ENCODE measurements around the gene PPAT.

PPAT gene

GRCh38 chr4:56389558-56389957 is 45.9 kb downstream of the PPAT start:
- Histone ChIP-seq H4K8ac (ENCODE audit: low read depth, low read length) (no peak overlapping the region), H3K79me2 (ENCODE audit: control insufficient read depth, insufficient read depth, low read length) (no peaks in the 10 kb centered on the region), H3K27ac (ENCODE audit: low read depth, low read length) (no peak overlapping the region), H3K79me1 (ENCODE audit: low read length) (no peaks in the 10 kb centered on the region), H2BK5ac (ENCODE audit: low read length) (no peak overlapping the region), H3K36me3 (ENCODE audit: control insufficient read depth, insufficient read depth, low read length) (no peaks in the 10 kb centered on the region), H3K4me2 (ENCODE audit: low read length) (no peak overlapping the region), H2BK15ac (replicated peaks; ENCODE audit: low read depth) (no peak overlapping the region), H3K9ac (ENCODE audit: low read length) (no peak overlapping the region), H3K4ac (ENCODE audit: low read depth, low read length) (no peak overlapping the region), H3K23ac (ENCODE audit: low read length) (no peak overlapping the region), H3K4me3 (ENCODE audit: low read length) (no peak overlapping the region), H3K18ac (ENCODE audit: low read length) (no peak overlapping the region), H3K27me3 (ENCODE audit: insufficient read depth, low read length, poor library complexity) (no peaks in the 10 kb centered on the region), H3K4me1 (ENCODE audit: control insufficient read depth, low read depth, low read length) (peaks cover 2% of the 10 kb centered on the region), H4K5ac (ENCODE audit: low read length) (no peak overlapping the region), H3K56ac (ENCODE audit: low read length) (no peak overlapping the region), H2AK5ac (ENCODE audit: low read length) (no peak overlapping the region), H2BK120ac (ENCODE audit: low read depth, low read length) (no peak overlapping the region)
- no CpG with 5 or more reads among the region's 1 CpG for WGBS (ENCODE audit: extremely low coverage, insufficient coverage, low lambda C conversion rate)
- peak; percentile 50 for DNase-seq

DNA sequence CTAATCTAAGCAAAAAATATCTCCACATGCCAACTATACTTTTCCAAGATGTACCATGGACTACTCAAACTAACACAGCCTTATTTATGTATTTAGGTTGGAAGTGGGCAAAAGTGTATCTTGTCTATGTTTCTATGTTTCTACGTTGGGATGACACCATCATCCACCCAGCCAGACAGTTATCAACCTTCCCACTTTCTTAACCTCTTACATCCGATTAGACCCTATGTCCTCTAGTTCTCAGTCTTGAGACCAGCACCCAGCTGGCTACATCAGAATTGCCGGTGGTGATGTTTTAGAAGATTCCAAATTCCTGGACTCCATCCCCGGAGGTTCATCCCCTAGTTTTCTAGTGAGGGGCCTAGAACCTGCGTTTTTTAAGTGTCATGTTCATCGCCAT is 47.1 kb downstream of the PPAT start:
- Histone ChIP-seq H3K4me2 (ENCODE audit: low read length) (peak overlapping the region; percentile 8), H2BK5ac (ENCODE audit: low read length) (no peak overlapping the region), H2AK5ac (ENCODE audit: low read length) (no peak overlapping the region), H3K56ac (ENCODE audit: low read length) (no peak overlapping the region), H2BK15ac (replicated peaks; ENCODE audit: low read depth) (no peak overlapping the region), H3K9ac (ENCODE audit: low read length) (peak overlapping the region; percentile 71), H4K5ac (ENCODE audit: low read length) (no peak overlapping the region), H3K79me2 (ENCODE audit: control insufficient read depth, insufficient read depth, low read length) (no peaks in the 10 kb centered on the region), H4K8ac (ENCODE audit: low read depth, low read length) (no peak overlapping the region), H3K18ac (ENCODE audit: low read length) (no peak overlapping the region), H3K79me1 (ENCODE audit: low read length) (no peaks in the 10 kb centered on the region), H3K4me1 (ENCODE audit: control insufficient read depth, low read depth, low read length) (peaks cover 2% of the 10 kb centered on the region), H3K23ac (ENCODE audit: low read length) (no peak overlapping the region), H3K4ac (ENCODE audit: low read depth, low read length) (no peak overlapping the region), H3K4me3 (ENCODE audit: low read length) (no peak overlapping the region), H3K27me3 (ENCODE audit: insufficient read depth, low read length, poor library complexity) (no peaks in the 10 kb centered on the region), H2BK120ac (ENCODE audit: low read depth, low read length) (no peak overlapping the region), H3K36me3 (ENCODE audit: control insufficient read depth, insufficient read depth, low read length) (no peaks in the 10 kb centered on the region), H3K27ac (ENCODE audit: low read depth, low read length) (no peak overlapping the region)
- no CpG with 5 or more reads among the region's 6 CpGs for WGBS (ENCODE audit: extremely low coverage, insufficient coverage, low lambda C conversion rate)
- DNase-seq: no peak

DNA sequence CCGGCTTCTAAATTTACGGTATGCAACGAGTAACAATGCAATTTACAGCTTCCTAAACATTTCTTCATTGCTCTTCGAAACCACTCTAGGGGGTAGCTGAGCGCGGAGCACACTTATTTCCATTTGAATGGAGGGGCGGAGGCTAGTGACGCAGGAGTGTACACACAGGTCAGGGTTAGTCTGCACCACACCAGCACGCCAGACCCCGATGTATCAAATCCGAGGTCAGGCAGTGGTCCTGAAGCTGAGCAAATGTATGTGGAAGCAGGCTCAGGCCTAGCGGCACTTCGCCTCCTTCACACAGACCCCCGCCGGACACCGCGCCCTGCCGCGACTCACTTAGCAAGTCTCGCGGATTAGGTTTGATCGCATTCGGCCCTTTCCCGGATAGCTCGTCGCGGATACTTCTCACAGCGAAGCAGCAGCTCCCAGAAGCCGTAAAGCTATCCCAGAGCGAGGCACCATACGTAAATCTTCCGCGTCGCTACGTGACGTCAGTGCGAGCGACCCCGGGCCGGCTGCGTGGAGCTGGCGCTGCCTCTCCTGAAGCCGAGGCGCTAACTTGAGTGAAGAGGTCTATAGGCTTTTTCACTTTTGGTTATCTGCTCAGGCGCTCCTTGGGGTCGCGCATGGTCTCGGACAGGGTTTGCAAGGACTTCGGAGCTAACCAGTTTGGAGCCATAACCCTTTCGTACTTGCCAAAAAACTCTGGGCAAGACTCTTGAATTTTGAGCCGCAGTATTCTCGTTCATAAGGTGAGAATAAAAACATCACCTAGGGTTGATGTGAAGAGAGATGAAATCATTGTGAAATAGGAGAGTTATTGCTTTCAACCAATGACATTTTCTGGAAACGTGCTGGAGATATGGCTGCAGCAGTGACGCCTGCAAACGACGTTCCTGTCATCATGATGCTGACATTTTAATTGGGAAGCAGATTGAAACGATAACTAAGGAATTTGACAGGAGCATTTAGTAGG is 48.1 kb downstream of the PPAT start, which contains the start of gene AASDH:
AASDH (minus strand) TSS at position 469 of the 979 bp plus-strand sequence. CDS start 3,192 bp downstream, outside the sequence.
- H3K4me2 ChIP-seq (ENCODE audit: low read length): peak within 1 kb of the TSS; percentile 63
- WGBS (ENCODE audit: extremely low coverage, insufficient coverage, low lambda C conversion rate): no CpG with 5 or more reads among the region's 57 CpGs

DNA sequence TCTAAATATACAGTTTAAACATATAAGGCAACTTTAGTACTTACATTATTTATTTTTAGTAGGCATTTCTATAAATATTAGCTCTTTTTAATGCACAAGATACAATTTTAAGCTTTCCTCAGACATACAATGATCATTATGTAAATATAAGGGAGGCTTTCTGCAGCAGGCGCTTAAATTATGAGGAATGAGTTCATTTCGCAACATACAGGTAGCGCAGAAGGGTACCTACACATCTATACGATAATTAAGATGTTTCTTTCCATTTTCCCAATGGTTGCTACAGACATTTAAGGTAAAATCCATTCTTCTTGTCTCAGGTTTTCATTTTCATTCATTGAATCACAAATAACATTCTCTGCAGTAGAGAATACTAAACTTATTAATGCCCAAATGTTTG is 49.3 kb downstream of the PPAT start:
- Histone ChIP-seq H2BK15ac (replicated peaks; ENCODE audit: low read depth) (no peak overlapping the region), H3K27me3 (ENCODE audit: insufficient read depth, low read length, poor library complexity) (no peaks in the 10 kb centered on the region), H2BK5ac (ENCODE audit: low read length) (no peak overlapping the region), H4K5ac (ENCODE audit: low read length) (no peak overlapping the region), H3K4me3 (ENCODE audit: low read length) (no peak overlapping the region), H3K79me2 (ENCODE audit: control insufficient read depth, insufficient read depth, low read length) (no peaks in the 10 kb centered on the region), H3K4me2 (ENCODE audit: low read length) (no peak overlapping the region), H2AK5ac (ENCODE audit: low read length) (no peak overlapping the region), H3K36me3 (ENCODE audit: control insufficient read depth, insufficient read depth, low read length) (no peaks in the 10 kb centered on the region), H4K8ac (ENCODE audit: low read depth, low read length) (no peak overlapping the region), H3K4ac (ENCODE audit: low read depth, low read length) (no peak overlapping the region), H3K27ac (ENCODE audit: low read depth, low read length) (no peak overlapping the region), H3K18ac (ENCODE audit: low read length) (no peak overlapping the region), H2BK120ac (ENCODE audit: low read depth, low read length) (no peak overlapping the region), H3K4me1 (ENCODE audit: control insufficient read depth, low read depth, low read length) (peaks cover 2% of the 10 kb centered on the region), H3K9ac (ENCODE audit: low read length) (no peak overlapping the region), H3K79me1 (ENCODE audit: low read length) (no peaks in the 10 kb centered on the region), H3K56ac (ENCODE audit: low read length) (no peak overlapping the region), H3K23ac (ENCODE audit: low read length) (no peak overlapping the region)
- DNase-seq: no peak
- no CpG with 5 or more reads among the region's 4 CpGs for WGBS (ENCODE audit: extremely low coverage, insufficient coverage, low lambda C conversion rate)

More for the DNA sequence above, 48.1 kb downstream of the PPAT start, which contains the start of gene AASDH:
- Histone ChIP-seq H3K18ac (ENCODE audit: low read length) (peak within 1 kb of the TSS; percentile 63), H2BK15ac (replicated peaks; ENCODE audit: low read depth) (no peak within 1 kb of the TSS), H3K27me3 (ENCODE audit: insufficient read depth, low read length, poor library complexity) (no peaks in the 10 kb centered on the region), H3K9ac (ENCODE audit: low read length) (peak within 1 kb of the TSS; percentile 86), H3K4ac (ENCODE audit: low read depth, low read length) (no peak within 1 kb of the TSS), H2AK5ac (ENCODE audit: low read length) (no peak within 1 kb of the TSS), H3K23ac (ENCODE audit: low read length) (peak within 1 kb of the TSS; percentile 38), H3K4me1 (ENCODE audit: control insufficient read depth, low read depth, low read length) (peaks cover 2% of the 10 kb centered on the region), H2BK120ac (ENCODE audit: low read depth, low read length) (no peak within 1 kb of the TSS), H4K5ac (ENCODE audit: low read length) (no peak within 1 kb of the TSS), H3K4me3 (ENCODE audit: low read length) (peak within 1 kb of the TSS; percentile 79), H3K36me3 (ENCODE audit: control insufficient read depth, insufficient read depth, low read length) (no peaks in the 10 kb centered on the region), H4K8ac (ENCODE audit: low read depth, low read length) (no peak within 1 kb of the TSS), H3K27ac (ENCODE audit: low read depth, low read length) (peak within 1 kb of the TSS; percentile 99), H2BK5ac (ENCODE audit: low read length) (peak within 1 kb of the TSS; percentile 91), H3K79me2 (ENCODE audit: control insufficient read depth, insufficient read depth, low read length) (no peaks in the 10 kb centered on the region), H3K79me1 (ENCODE audit: low read length) (no peaks in the 10 kb centered on the region), H3K56ac (ENCODE audit: low read length) (peak within 1 kb of the TSS; percentile 97)
- DNase-seq: peak; percentile 99

GRCh38 chr4:56375458-56375857 is 60.0 kb downstream of the PPAT start:
- no peaks in the 10 kb centered on the region for H3K4me1 ChIP-seq (ENCODE audit: control insufficient read depth, low read depth, low read length)
- H2BK5ac ChIP-seq (ENCODE audit: low read length): no peak overlapping the region
- H4K8ac ChIP-seq (ENCODE audit: low read depth, low read length): no peak overlapping the region
- H4K5ac ChIP-seq (ENCODE audit: low read length): no peak overlapping the region
- H3K9ac ChIP-seq (ENCODE audit: low read length): no peak overlapping the region
- no peak overlapping the region for H2BK120ac ChIP-seq (ENCODE audit: low read depth, low read length)
- no peak overlapping the region for H3K4me2 ChIP-seq (ENCODE audit: low read length)
- H2AK5ac ChIP-seq (ENCODE audit: low read length): no peak overlapping the region
- no peak overlapping the region for H3K23ac ChIP-seq (ENCODE audit: low read length)
- H3K36me3 ChIP-seq (ENCODE audit: control insufficient read depth, insufficient read depth, low read length): no peaks in the 10 kb centered on the region
- no peak overlapping the region for H3K27ac ChIP-seq (ENCODE audit: low read depth, low read length)
- H3K18ac ChIP-seq (ENCODE audit: low read length): no peak overlapping the region
- H3K4ac ChIP-seq (ENCODE audit: low read depth, low read length): no peak overlapping the region
- no peaks in the 10 kb centered on the region for H3K79me2 ChIP-seq (ENCODE audit: control insufficient read depth, insufficient read depth, low read length)
- no peak overlapping the region for H3K4me3 ChIP-seq (ENCODE audit: low read length)
- no peaks in the 10 kb centered on the region for H3K27me3 ChIP-seq (ENCODE audit: insufficient read depth, low read length, poor library complexity)
- no peak for DNase-seq
- no peak overlapping the region for H3K56ac ChIP-seq (ENCODE audit: low read length)
- no peak overlapping the region for H2BK15ac ChIP-seq (replicated peaks; ENCODE audit: low read depth)
- WGBS (ENCODE audit: extremely low coverage, insufficient coverage, low lambda C conversion rate): no CpG with 5 or more reads among the region's 2 CpGs
- H3K79me1 ChIP-seq (ENCODE audit: low read length): no peaks in the 10 kb centered on the region
